GM23248 (cell line): ENCODE measurements around the gene SOAT1. TPM values are rescaled to one million over a fixed set of nuclear protein-coding genes. Genes with fewer than 3 reads are reported as not detected.

Experiments used
- DNase-seq: peaks from one replicate; pipeline ENCODE4 v3.0.0-alpha.2; 2015
- H2AFZ ChIP-seq: fragments of 200-600 bp; sonication (generic); 2 replicates; pipeline ENCODE4 v1.6.1; 2016; ENCODE audit warnings: antibody characterized with exemption
- H3F3A ChIP-seq: fragments of 200-600 bp; sonication (generic); 2 replicates; pipeline ENCODE4 v1.6.1; 2016; ENCODE audit warnings: mild to moderate bottlenecking, antibody characterized with exemption, mixed run types; ENCODE audit not compliant: insufficient read depth
- H3K27ac ChIP-seq: fragments of 200-600 bp; sonication (generic); 2 replicates; pipeline ENCODE4 v1.5.1; 2016; ENCODE audit warnings: mild to moderate bottlenecking
- H3K27me3 ChIP-seq: fragments of 200-600 bp; sonication (generic); replicated peaks from 2 replicates; pipeline ENCODE4 v1.6.1; 2016; ENCODE audit warnings: mild to moderate bottlenecking; ENCODE audit not compliant: insufficient read depth
- H3K36me3 ChIP-seq: fragments of 200-600 bp; sonication (generic); 2 replicates; pipeline ENCODE4 v1.6.1; 2016; ENCODE audit warnings: low read depth, mild to moderate bottlenecking
- H3K4me1 ChIP-seq: fragments of 200-600 bp; sonication (generic); 2 replicates; pipeline ENCODE4 v1.6.1; 2016; ENCODE audit warnings: mild to moderate bottlenecking; ENCODE audit not compliant: insufficient read depth
- H3K4me2 ChIP-seq: fragments of 200-600 bp; sonication (generic); one replicate; pipeline ENCODE4 v1.6.1; 2016; ENCODE audit warnings: mild to moderate bottlenecking; ENCODE audit not compliant: unreplicated experiment
- H3K4me3 ChIP-seq: fragments of 200-600 bp; sonication (generic); 2 replicates; pipeline ENCODE4 v1.5.1; 2016; ENCODE audit warnings: mild to moderate bottlenecking
- H3K79me2 ChIP-seq: fragments of 200-600 bp; sonication (generic); 2 replicates; pipeline ENCODE4 v1.6.1; 2016; ENCODE audit warnings: mild to moderate bottlenecking; ENCODE audit not compliant: insufficient read depth
- H3K9ac ChIP-seq: fragments of 200-600 bp; sonication (generic); 2 replicates; pipeline ENCODE4 v1.6.1; 2016; ENCODE audit warnings: mild to moderate bottlenecking
- H3K9me2 ChIP-seq: fragments of 200-600 bp; sonication (generic); 2 replicates; pipeline ENCODE4 v1.6.1; 2016; ENCODE audit warnings: mixed run types, mild to moderate bottlenecking, moderate library complexity; ENCODE audit not compliant: insufficient read depth
- H3K9me3 ChIP-seq: fragments of 200-600 bp; sonication (generic); one replicate; pipeline ENCODE4 v1.6.1; 2017; ENCODE audit warnings: low read depth
- H4K20me1 ChIP-seq: fragments of 200-600 bp; sonication (generic); 2 replicates; pipeline ENCODE4 v1.6.0; 2016; ENCODE audit not compliant: insufficient read depth
- EZH2 ChIP-seq: fragments of 200-600 bp; sonication (generic); IDR thresholded peaks from 2 replicates; pipeline ENCODE4 v1.6.1; 2018; ENCODE audit warnings: antibody characterized with exemption, mild to moderate bottlenecking; ENCODE audit not compliant: insufficient read depth, poor library complexity, severe bottlenecking
- EZH2phosphoT487 ChIP-seq: fragments of 200-600 bp; sonication (generic); IDR thresholded peaks from 2 replicates; pipeline ENCODE4 v1.6.1; 2018; ENCODE audit warnings: antibody characterized with exemption, moderate library complexity, mild to moderate bottlenecking, low read depth; ENCODE audit not compliant: insufficient read depth
- WGBS, 2 experiments: methylation state at CpG; one replicate each; pipeline ENCODE4 v1.1.6; 2015 to 2017; ENCODE audit warnings: low lambda C conversion rate in 2 of 2, low coverage in 1 of 2; ENCODE audit errors: missing lambda C conversion rate in 2 of 2; 5-methylcytosine and 5-hydroxymethylcytosine counted together
- in situ Hi-C: fragments of 300-500 bp; cut with MboI; formaldehyde crosslinking; loops from 2 replicates; pipeline ENCODE4 v1.15.0; 2020
- polyA plus RNA-seq: library from polyadenylated mRNA; unstranded; fragments of >200 nt; fragmentation: Nextera tagmentation; extraction: Ambion mirVana; gene quantifications from 2 replicates; pipeline ENCODE4 v1.2.1, GENCODE V29; 2016
- total RNA-seq: library from RNA; depleted of rRNA; stranded (reverse); fragments of >200 nt; shearing (Covaris generic); gene quantifications from 2 replicates; pipeline ENCODE4 v1.2.3, GENCODE V29; 2014

SOAT1 gene
- total and polyA plus RNA-seq, 2 experiments from 2014 or later, result 22.4 to 70.2 TPM

GRCh38 chr1:179314928-179315327, 21.3 kb downstream of the SOAT1 start:
- in situ Hi-C loops, result no loop called here

GRCh38 chr1:179318491-179318890, 24.9 kb downstream of the SOAT1 start:
- H3K9me3 ChIP-seq, result no peaks in the 10 kb centered on the region
- H3K27ac ChIP-seq, result no peak overlapping the region
- DNase-seq, result no peak
- no peak overlapping the region for H3K4me2 ChIP-seq
- H3K27me3 ChIP-seq, result no peaks in the 10 kb centered on the region
- no peaks in the 10 kb centered on the region for H3K4me1 ChIP-seq
- H3K79me2 ChIP-seq, result peaks cover 96% of the 10 kb centered on the region
- in situ Hi-C loops, result no loop called here
- H2AFZ ChIP-seq, result no peak overlapping the region
- no peak overlapping the region for H3K4me3 ChIP-seq
- peaks cover 19% of the 10 kb centered on the region; the same call in 1 of the 2 replicates for H3K36me3 ChIP-seq
- no peaks in the 10 kb centered on the region for H4K20me1 ChIP-seq
- no peaks in the 10 kb centered on the region for H3K9me2 ChIP-seq
- TF ChIP-seq EZH2phosphoT487 (no peak), EZH2 (no peak)
- no peak overlapping the region for H3K9ac ChIP-seq
- WGBS, 2 experiments, result 88 to 93% methylated on average over 5 of the region's 5 CpGs
- H3F3A ChIP-seq, result no peaks in the 10 kb centered on the region

More at GRCh38 chr1:179314928-179315327, 21.3 kb downstream of the SOAT1 start:
- Histone ChIP-seq H3K9me2 (no peaks in the 10 kb centered on the region), H3K9me3 (no peaks in the 10 kb centered on the region), H3K27ac (no peak overlapping the region), H3K79me2 (peaks cover 83% of the 10 kb centered on the region), H3K4me1 (peaks cover 13% of the 10 kb centered on the region), H2AFZ (no peak overlapping the region), H3F3A (peaks cover 13% of the 10 kb centered on the region), H3K36me3 (peaks cover 9% of the 10 kb centered on the region; the same call in 1 of the 2 replicates), H4K20me1 (no peaks in the 10 kb centered on the region), H3K4me2 (no peak overlapping the region), H3K4me3 (no peak overlapping the region), H3K9ac (no peak overlapping the region), H3K27me3 (no peaks in the 10 kb centered on the region)
- TF ChIP-seq EZH2phosphoT487 (no peak), EZH2 (no peak)
- no peak for DNase-seq
- 93 to 94% methylated on average over 3 of the region's 3 CpGs for WGBS, 2 experiments

- Histone ChIP-seq H3K4me3 (no peak overlapping the region), H3K9ac (no peak overlapping the region), H3F3A (no peaks in the 10 kb centered on the region), H3K9me2 (no peaks in the 10 kb centered on the region), H3K27ac (no peak overlapping the region), H3K27me3 (no peaks in the 10 kb centered on the region), H4K20me1 (no peaks in the 10 kb centered on the region), H3K9me3 (no peaks in the 10 kb centered on the region), H3K79me2 (peaks cover 70% of the 10 kb centered on the region), H3K4me2 (no peak overlapping the region), H2AFZ (no peak overlapping the region), H3K4me1 (no peaks in the 10 kb centered on the region), H3K36me3 (peaks cover 33% of the 10 kb centered on the region; the same call in 1 of the 2 replicates)
- in situ Hi-C loops, result no loop called here
- TF ChIP-seq EZH2phosphoT487 (no peak), EZH2 (no peak)
- DNase-seq, result no peak
- WGBS, 2 experiments, result 97 to 98% methylated on average over 5 of the region's 5 CpGs
These were observed 28.1 kb downstream of the SOAT1 start for GRCh38 chr1:179321533-179322216.

GRCh38 chr1:179322557-179322956, 29.0 kb downstream of the SOAT1 start:
- no peaks in the 10 kb centered on the region for H3K9me3 ChIP-seq
- peaks cover 61% of the 10 kb centered on the region for H3K79me2 ChIP-seq
- no peak overlapping the region for H2AFZ ChIP-seq
- TF ChIP-seq EZH2, result no peak
- TF ChIP-seq EZH2phosphoT487, result no peak
- H3K36me3 ChIP-seq, result peaks cover 33% of the 10 kb centered on the region; the same call in 1 of the 2 replicates
- H3K4me2 ChIP-seq, result no peak overlapping the region
- no peaks in the 10 kb centered on the region for H3K9me2 ChIP-seq
- H3F3A ChIP-seq, result no peaks in the 10 kb centered on the region
- WGBS, 2 experiments, result 81 to 83% methylated on average over 3 of the region's 3 CpGs
- no peak overlapping the region for H3K4me3 ChIP-seq
- no peaks in the 10 kb centered on the region for H3K27me3 ChIP-seq
- no peaks in the 10 kb centered on the region for H3K4me1 ChIP-seq
- no peak for DNase-seq
- no peaks in the 10 kb centered on the region for H4K20me1 ChIP-seq
- H3K9ac ChIP-seq, result no peak overlapping the region
- H3K27ac ChIP-seq, result no peak overlapping the region
- in situ Hi-C loops, result no loop called here
